ENCODE measurements around the gene CP. TPM values are rescaled to one million over a fixed set of nuclear protein-coding genes. Genes with fewer than 3 reads are reported as not detected.
A peak's percentile ranks its signal among the peaks of the same experiment; 100 is the strongest.

Gene CP
- total RNA-seq, 6 experiments from 2014 or later = not detected

DNA sequence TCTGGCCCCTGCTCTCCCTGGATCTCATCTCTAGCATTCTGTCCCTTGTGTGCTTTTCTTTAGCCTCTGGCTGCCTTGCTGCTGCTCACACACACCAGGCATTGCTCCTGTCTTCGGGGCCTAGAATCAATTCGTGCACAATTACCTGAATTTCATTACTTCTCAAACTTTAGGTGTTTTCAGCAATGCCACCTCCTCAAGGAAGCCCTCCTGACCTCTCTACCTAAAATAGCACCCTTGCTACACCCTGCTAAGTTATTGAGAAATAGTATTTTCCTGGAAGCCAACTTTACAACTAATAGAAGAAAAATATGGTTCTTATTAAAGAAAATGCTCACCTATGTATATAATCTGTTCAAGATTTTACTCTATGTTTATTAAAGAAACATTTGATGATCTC, 40.4 kb downstream of the CP start:
- Mint-ChIP-seq H3K27me3 (ENCODE audit: insufficient read depth) (no peaks in the 10 kb centered on the region; the same call in 1 of the 2 replicates), H3K36me3 (ENCODE audit: low read depth) (peaks cover 6% of the 10 kb centered on the region), H3K9me3 (no peaks in the 10 kb centered on the region), H3K4me3 (no peak overlapping the region), H3K4me1 (ENCODE audit: low read depth) (no peaks in the 10 kb centered on the region), H3K27ac (no peak overlapping the region)
- no peak for DNase-seq
- TF ChIP-seq, protein P1, sequence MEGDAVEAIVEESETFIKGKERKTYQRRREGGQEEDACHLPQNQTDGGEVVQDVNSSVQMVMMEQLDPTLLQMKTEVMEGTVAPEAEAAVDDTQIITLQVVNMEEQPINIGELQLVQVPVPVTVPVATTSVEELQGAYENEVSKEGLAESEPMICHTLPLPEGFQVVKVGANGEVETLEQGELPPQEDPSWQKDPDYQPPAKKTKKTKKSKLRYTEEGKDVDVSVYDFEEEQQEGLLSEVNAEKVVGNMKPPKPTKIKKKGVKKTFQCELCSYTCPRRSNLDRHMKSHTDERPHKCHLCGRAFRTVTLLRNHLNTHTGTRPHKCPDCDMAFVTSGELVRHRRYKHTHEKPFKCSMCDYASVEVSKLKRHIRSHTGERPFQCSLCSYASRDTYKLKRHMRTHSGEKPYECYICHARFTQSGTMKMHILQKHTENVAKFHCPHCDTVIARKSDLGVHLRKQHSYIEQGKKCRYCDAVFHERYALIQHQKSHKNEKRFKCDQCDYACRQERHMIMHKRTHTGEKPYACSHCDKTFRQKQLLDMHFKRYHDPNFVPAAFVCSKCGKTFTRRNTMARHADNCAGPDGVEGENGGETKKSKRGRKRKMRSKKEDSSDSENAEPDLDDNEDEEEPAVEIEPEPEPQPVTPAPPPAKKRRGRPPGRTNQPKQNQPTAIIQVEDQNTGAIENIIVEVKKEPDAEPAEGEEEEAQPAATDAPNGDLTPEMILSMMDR (IDR thresholded peaks at IDR 0.05) = no peak

DNA sequence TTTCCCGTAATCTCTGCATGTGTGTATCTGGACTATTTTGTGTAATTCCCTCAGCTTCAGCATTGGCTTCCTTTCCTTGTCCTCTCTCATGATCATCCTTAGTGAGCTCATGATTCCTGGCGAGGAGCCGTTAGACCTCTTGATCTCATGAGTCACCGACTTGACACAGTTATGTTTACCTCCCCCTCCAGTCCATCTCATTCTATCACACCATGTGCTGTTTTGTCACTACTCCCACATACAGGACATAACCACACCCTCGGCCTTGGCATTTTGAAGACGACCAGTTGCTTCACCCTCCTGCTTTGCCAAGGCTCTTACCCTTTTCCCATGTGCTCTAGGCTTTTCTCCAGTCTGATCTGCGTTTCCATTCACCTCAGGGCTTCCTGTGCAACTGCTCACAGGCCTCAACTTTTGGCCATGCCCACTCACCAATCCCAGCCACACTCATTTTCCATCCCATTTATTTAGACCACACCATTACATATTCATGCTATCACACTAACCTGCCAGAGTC, 41.5 kb downstream of the CP start:
- TF ChIP-seq, protein P1 (IDR thresholded peaks at IDR 0.05) = no peak

DNA sequence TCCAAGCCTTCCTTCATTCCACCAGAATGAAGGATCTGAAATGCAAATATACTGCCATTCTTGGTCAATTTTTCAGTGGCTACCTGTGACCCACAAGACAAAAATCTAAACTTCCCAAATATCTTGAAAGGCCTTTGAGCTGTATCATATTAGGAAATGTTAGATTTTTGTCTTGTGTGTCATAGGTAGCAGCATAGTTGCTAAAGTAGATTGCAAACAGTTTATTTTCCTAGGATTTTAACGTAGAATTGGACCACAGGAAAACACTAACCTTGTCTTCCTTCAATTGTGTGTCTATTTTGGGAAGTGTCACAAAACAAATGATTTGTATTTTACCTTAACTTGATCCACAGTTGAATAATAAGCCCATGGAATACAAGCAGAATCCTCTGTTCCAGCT, 42.4 kb downstream of the CP start:
- Mint-ChIP-seq H3K27me3 (ENCODE audit: insufficient read depth) (no peaks in the 10 kb centered on the region), H3K27ac (no peak overlapping the region), H3K9me3 (no peaks in the 10 kb centered on the region), H3K36me3 (ENCODE audit: low read depth) (peaks cover 20% of the 10 kb centered on the region), H3K4me1 (ENCODE audit: low read depth) (peaks cover 10% of the 10 kb centered on the region), H3K4me3 (peak overlapping the region; percentile 72)
- peak; percentile 51 for DNase-seq
- TF ChIP-seq, protein P1 (IDR thresholded peaks at IDR 0.05) = no peak

More for the DNA sequence above, 41.5 kb downstream of the CP start:
- Mint-ChIP-seq H3K27ac (no peak overlapping the region), H3K36me3 (ENCODE audit: low read depth) (peaks cover 13% of the 10 kb centered on the region), H3K9me3 (no peaks in the 10 kb centered on the region), H3K4me3 (no peak overlapping the region), H3K4me1 (ENCODE audit: low read depth) (peaks cover under 1% of the 10 kb centered on the region), H3K27me3 (ENCODE audit: insufficient read depth) (no peaks in the 10 kb centered on the region)
- peak; percentile 98 for DNase-seq

DNA sequence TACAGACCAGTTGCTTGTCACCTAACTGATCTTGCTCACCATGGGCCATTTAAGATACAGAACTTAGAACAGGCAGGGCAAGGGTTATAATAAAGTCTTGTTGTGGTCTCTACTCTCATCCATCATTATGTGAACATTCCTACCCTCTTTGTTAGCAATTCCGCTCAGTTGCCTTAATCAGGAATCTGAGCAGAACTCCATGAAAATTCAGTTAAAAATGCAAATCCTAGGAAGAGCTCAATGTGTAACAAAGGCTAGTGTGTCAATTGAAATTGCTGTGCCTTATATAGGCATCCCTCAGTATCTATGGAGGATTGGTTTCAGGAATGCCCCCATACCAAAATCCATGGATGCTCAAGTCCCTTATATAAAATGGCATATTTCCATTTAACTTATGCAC, 44.5 kb downstream of the CP start:
- TF ChIP-seq, protein P1 (IDR thresholded peaks at IDR 0.05) = no peak
- Mint-ChIP-seq H3K27me3 (ENCODE audit: insufficient read depth) (no peaks in the 10 kb centered on the region), H3K27ac (no peak overlapping the region), H3K4me3 (no peak overlapping the region), H3K36me3 (ENCODE audit: low read depth) (peaks cover 33% of the 10 kb centered on the region), H3K4me1 (ENCODE audit: low read depth) (peaks cover 13% of the 10 kb centered on the region), H3K9me3 (no peaks in the 10 kb centered on the region)
- DNase-seq = no peak

DNA sequence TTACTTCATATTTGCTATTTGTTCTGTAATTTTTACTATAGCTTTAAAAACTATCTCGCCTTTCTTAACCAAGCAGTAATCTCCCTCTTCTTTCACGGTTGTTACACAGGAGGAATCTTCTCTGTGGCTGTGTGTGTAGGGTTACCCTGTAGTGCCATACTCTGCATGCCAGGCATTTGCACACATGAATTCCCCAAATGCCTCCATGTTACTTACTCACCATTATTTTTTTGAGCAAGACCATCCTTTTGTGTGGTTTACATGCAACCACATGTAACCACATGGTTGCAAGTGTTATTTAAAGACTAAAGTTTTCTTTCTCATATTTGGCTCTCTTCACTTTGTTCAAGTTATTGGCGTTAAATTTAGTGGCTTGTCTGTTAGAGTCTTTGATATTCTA, 46.7 kb downstream of the CP start:
- H3K4me3 Mint-ChIP-seq = no peak overlapping the region
- no peaks in the 10 kb centered on the region for H3K9me3 Mint-ChIP-seq
- no peak for DNase-seq
- TF ChIP-seq, protein P1 (IDR thresholded peaks at IDR 0.05) = no peak
- H3K27me3 Mint-ChIP-seq (ENCODE audit: insufficient read depth) = no peaks in the 10 kb centered on the region
- H3K4me1 Mint-ChIP-seq (ENCODE audit: low read depth) = peaks cover 13% of the 10 kb centered on the region
- H3K27ac Mint-ChIP-seq = no peak overlapping the region; the same call in 1 of the 2 replicates
- peaks cover 45% of the 10 kb centered on the region for H3K36me3 Mint-ChIP-seq (ENCODE audit: low read depth)

DNA sequence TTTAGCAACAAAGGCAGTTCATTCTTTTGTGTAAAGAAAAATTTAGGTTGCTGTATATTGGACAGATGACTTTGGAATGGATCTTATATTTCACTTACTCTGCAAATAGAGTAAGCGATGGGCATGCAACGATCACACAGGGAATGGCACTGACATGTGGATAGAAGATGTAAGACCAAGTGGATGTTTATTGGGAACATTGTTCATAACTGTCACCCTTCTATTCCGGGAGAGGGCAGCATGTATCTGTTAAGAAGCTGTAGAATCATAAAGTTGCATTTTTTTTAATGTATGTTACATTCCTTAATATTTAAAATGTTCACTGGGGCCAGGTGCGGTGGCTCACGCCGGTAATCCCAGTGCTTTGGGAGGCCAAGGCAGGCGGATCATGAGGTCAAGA, 51.0 kb downstream of the CP start:
- H3K36me3 Mint-ChIP-seq (ENCODE audit: low read depth) = peaks cover 41% of the 10 kb centered on the region
- H3K4me3 Mint-ChIP-seq = no peak overlapping the region
- H3K4me1 Mint-ChIP-seq (ENCODE audit: low read depth) = peaks cover 13% of the 10 kb centered on the region
- DNase-seq = no peak
- H3K9me3 Mint-ChIP-seq = no peaks in the 10 kb centered on the region
- H3K27me3 Mint-ChIP-seq (ENCODE audit: insufficient read depth) = no peaks in the 10 kb centered on the region
- TF ChIP-seq, protein P1 (IDR thresholded peaks at IDR 0.05) = no peak
- no peak overlapping the region for H3K27ac Mint-ChIP-seq

Measured in HFFc6 (cell line).